DOHH2 (cell line): ENCODE results near the gene SMARCD3.
A peak's percentile ranks its signal among the peaks of the same experiment; 100 is the strongest.

Experiments
- H3F3A ChIP-seq: fragments of 200-600 bp; sonication (generic), shearing (Covaris generic); 2 replicates; pipeline ENCODE4 v1.6.0; 2016; ENCODE audit warnings: antibody characterized with exemption, mild to moderate bottlenecking; ENCODE audit not compliant: control insufficient read depth, insufficient read depth
- H3K27ac ChIP-seq: fragments of 200-600 bp; sonication (generic); 2 replicates; pipeline ENCODE4 v1.5.1; 2014; ENCODE audit warnings: low read depth, mild to moderate bottlenecking, low read length, moderate library complexity
- H3K27me3 ChIP-seq: fragments of 200-600 bp; sonication (generic); 2 replicates; pipeline ENCODE4 v1.6.1; 2014; ENCODE audit warnings: mild to moderate bottlenecking, low read length, mixed read lengths; ENCODE audit not compliant: control insufficient read depth
- H3K36me3 ChIP-seq: fragments of 200-600 bp; sonication (generic); 2 replicates; pipeline ENCODE4 v1.6.1; 2014; ENCODE audit warnings: mild to moderate bottlenecking, low read length, moderate library complexity, mixed read lengths; ENCODE audit not compliant: control insufficient read depth
- H3K4me1 ChIP-seq: fragments of 200-600 bp; sonication (generic); 2 replicates; pipeline ENCODE4 v1.6.1; 2014; ENCODE audit warnings: mild to moderate bottlenecking, low read length, mixed read lengths; ENCODE audit not compliant: control insufficient read depth
- H3K4me2 ChIP-seq: fragments of 200-600 bp; sonication (generic); 2 replicates; pipeline ENCODE4 v1.6.0; 2014; ENCODE audit warnings: mild to moderate bottlenecking, low read length, moderate library complexity
- H3K4me3 ChIP-seq: fragments of 200-600 bp; sonication (generic); 2 replicates; pipeline ENCODE4 v1.5.1; 2014; ENCODE audit warnings: mild to moderate bottlenecking, low read length, mixed read lengths
- H3K79me2 ChIP-seq: fragments of 200-600 bp; sonication (generic); 2 replicates; pipeline ENCODE4 v1.6.1; 2014; ENCODE audit warnings: mild to moderate bottlenecking, low read length, mixed read lengths; ENCODE audit not compliant: control insufficient read depth
- H3K9me2 ChIP-seq: fragments of 200-600 bp; sonication (generic); replicated peaks from 2 replicates; pipeline ENCODE4 v1.6.1; 2014; ENCODE audit warnings: mild to moderate bottlenecking, low read length, mixed read lengths; ENCODE audit not compliant: control insufficient read depth
- H3K9me3 ChIP-seq: fragments of 200-600 bp; sonication (generic); 2 replicates; pipeline ENCODE4 v1.6.1; 2014; ENCODE audit warnings: antibody characterized with exemption, low read length, mixed read lengths; ENCODE audit not compliant: control insufficient read depth, insufficient read depth
- H4K20me1 ChIP-seq: fragments of 200-600 bp; sonication (generic); 2 replicates; pipeline ENCODE4 v1.6.0; 2014; ENCODE audit warnings: low read depth, mild to moderate bottlenecking, antibody characterized with exemption, low read length, moderate library complexity; ENCODE audit not compliant: control insufficient read depth, insufficient read depth
- CTCF ChIP-seq: fragments of 200-600 bp; sonication (generic); IDR thresholded peaks from one replicate; pipeline ENCODE4 v1.5.1; 2014; ENCODE audit warnings: antibody characterized with exemption, mild to moderate bottlenecking, low read depth, low read length; ENCODE audit not compliant: poor library complexity, severe bottlenecking
- EZH2phosphoT487 ChIP-seq: fragments of 200-600 bp; sonication (generic); IDR thresholded peaks from 2 replicates; pipeline ENCODE4 v1.6.1; 2017; ENCODE audit warnings: borderline replicate concordance, mild to moderate bottlenecking, antibody characterized with exemption, low read length, moderate library complexity, mixed read lengths

SMARCD3 gene

DNA sequence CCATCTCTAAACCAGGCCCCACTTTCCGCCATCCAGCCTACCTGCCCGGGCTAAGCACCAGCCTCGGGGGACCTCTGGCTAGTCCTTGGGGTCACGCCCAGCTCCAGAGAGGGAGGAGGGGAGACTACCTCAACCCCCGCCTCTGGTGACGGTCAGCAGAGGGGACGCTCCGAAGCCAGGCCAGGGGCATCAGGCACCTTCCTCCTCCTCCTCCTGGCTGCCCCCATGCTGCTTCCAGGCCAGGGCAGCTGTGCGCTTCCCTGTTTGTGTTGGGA lies 4.0 kb upstream of the SMARCD3 start:
- Histone ChIP-seq H3K79me2 (no peaks in the 10 kb centered on the region), H3K27me3 (peaks cover 75% of the 10 kb centered on the region), H3K4me1 (peaks cover 17% of the 10 kb centered on the region), H3K4me3 (no peak overlapping the region), H3K4me2 (no peak overlapping the region), H3K9me3 (no peaks in the 10 kb centered on the region), H3K27ac (no peak overlapping the region), H3F3A (no peaks in the 10 kb centered on the region), H3K9me2 (no peaks in the 10 kb centered on the region), H3K36me3 (no peaks in the 10 kb centered on the region), H4K20me1 (0 out of 2 replicates have a peak, but pooled peaks cover 3% of the 10 kb centered on the region)
- TF ChIP-seq CTCF (no peak), EZH2phosphoT487 (no peak)

GRCh38 chr7:151251689-151252560 lies 3.4 kb upstream of the SMARCD3 start:
- TF ChIP-seq EZH2phosphoT487 (no peak), CTCF (no peak)
- Histone ChIP-seq H3K27ac (no peak overlapping the region), H4K20me1 (peaks cover 5% of the 10 kb centered on the region; the same call in 1 of the 2 replicates), H3K4me3 (peak overlapping the region; percentile 3; the same call in 1 of the 2 replicates), H3F3A (no peaks in the 10 kb centered on the region), H3K9me2 (no peaks in the 10 kb centered on the region), H3K9me3 (no peaks in the 10 kb centered on the region), H3K4me1 (peaks cover 17% of the 10 kb centered on the region), H3K79me2 (no peaks in the 10 kb centered on the region), H3K4me2 (peak overlapping the region; percentile 36), H3K36me3 (no peaks in the 10 kb centered on the region), H3K27me3 (peaks cover 78% of the 10 kb centered on the region)

- H3F3A ChIP-seq: no peaks in the 10 kb centered on the region
- H3K4me3 ChIP-seq: peak overlapping the region; percentile 3; the same call in 1 of the 2 replicates
- H3K9me2 ChIP-seq: no peaks in the 10 kb centered on the region
- H3K79me2 ChIP-seq: no peaks in the 10 kb centered on the region
- peak overlapping the region; percentile 36 for H3K4me2 ChIP-seq
- TF ChIP-seq EZH2phosphoT487 (0 out of 2 replicates have a peak, but pooled peaks have one; percentile 27), CTCF (no peak)
- peaks cover 7% of the 10 kb centered on the region; the same call in 1 of the 2 replicates for H4K20me1 ChIP-seq
- H3K27me3 ChIP-seq: peaks cover 80% of the 10 kb centered on the region
- no peaks in the 10 kb centered on the region for H3K9me3 ChIP-seq
- peaks cover 17% of the 10 kb centered on the region for H3K4me1 ChIP-seq
- H3K27ac ChIP-seq: no peak overlapping the region
- no peaks in the 10 kb centered on the region for H3K36me3 ChIP-seq
Measured at GRCh38 chr7:151251328-151251688, 2.8 kb upstream of the SMARCD3 start.
